Epidermal melanocyte (primary cell): Measurements from ENCODE around the gene FAT2.

Experiments
- DNase-seq: peaks from one replicate; pipeline ENCODE4 v3.0.0; 2011; ENCODE audit warnings: low spot score; ENCODE audit not compliant: insufficient read length

The FAT2 gene

DNA sequence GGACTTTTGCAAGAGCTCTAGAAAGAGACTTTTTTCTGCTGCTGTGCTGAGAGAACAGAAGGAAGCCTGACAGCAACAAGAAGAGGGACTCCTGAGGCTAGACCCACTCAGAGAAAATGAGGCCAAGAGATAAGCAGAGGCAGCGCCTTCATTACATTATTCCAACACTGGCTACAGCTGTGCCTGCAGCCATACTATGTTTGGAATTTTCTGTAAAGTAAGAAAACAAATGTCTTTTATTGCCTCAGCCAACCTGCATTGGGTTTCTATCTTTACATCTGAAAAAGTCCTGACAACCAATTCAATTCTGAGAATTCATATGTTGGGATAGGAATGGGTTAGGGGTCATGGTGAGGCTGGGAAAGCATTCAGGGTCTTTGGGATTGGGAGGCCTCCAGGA is 33.7 kb downstream of the FAT2 start:
- DNase-seq, result no peak

GRCh38 chr5:151556806-151557205 is 34.3 kb downstream of the FAT2 start:
- no peak for DNase-seq

GRCh38 chr5:151555760-151556576 is 35.2 kb downstream of the FAT2 start:
- DNase-seq, result no peak

DNA sequence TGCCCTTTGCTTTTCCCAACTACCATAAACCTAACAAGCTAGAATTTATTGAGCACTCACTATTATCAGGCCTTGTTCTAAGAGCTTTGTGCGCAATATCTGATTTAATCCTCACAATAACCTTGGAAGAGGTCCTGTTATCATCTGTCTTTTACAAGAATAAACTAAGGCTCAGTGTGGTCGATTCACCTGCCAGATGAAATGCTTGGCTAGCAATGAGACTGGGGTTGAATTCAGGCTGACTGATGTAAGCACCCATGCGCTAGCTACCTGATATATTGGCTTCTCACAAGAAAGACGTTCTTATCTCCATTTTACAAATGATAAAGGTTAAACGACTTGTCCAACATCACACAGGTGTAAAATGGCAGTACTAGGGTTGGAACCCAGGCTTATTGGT is 37.4 kb downstream of the FAT2 start:
- no peak for DNase-seq

DNA sequence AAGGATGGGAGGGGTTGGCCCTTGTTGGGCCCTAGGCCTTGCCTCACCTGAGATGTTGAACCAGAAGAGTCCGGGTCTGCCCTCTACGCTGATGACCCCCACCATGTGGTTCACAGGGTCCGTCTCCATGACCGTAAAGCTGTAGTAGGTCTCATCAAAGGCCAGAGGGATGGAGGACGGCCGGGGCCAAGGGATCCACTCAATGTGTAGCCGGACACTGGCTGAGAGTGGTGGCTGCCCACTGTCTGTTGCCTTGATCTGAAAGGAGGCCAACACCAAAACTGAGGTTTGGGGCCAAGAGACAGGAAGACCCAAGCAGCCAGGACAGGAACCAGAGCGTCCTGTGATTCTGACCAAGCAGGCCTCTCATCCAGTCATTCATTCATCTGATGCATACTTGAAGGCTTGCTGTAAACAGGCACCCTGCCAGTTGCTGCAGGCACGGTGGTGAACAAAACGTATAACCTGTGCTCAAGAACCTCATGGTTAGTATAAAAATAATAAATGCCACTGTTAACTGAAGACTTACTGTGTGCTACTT is 37.9 kb downstream of the FAT2 start:
- DNase-seq, result no peak

DNA sequence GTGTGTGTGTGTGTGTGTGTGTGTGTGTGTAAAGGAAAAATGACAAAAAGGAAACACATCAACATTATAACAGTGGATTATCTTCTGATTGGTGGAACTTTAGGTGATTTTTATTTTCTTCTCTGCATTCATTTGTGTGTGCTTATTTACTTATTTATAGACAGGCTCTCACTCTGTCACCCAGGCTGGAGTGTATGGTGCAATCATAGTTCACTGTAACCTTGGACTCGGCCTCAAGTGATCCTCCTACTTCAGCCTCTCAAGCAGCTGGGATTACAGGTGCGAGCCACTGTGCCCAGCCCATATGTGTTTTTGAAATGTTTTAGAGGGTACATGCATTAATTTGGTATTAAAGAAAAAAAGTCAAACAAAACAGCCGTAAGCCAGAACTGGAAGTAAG is 39.1 kb downstream of the FAT2 start:
- no peak for DNase-seq

- no peak for DNase-seq
Measured at GRCh38 chr5:151550146-151550545, 41.0 kb downstream of the FAT2 start.

GRCh38 chr5:151549713-151550112 is 41.4 kb downstream of the FAT2 start:
- no peak for DNase-seq

DNA sequence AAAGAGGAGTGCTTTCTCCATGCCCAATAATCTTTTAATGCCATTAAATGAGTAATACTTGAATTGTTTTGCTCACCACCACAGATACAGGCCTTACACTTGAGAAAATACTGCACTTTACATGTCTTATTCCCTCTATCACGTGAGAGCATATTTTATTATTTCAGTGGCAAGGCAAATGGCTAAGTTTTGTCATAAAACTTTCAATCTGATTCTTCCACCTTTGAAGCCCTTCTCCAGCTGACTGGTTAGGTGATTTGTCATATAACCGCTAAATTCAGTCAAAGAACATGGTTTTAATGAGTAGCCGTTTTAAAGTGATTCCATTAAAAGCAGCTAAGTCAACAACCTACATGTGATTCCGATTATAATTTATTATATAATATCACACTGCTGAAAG is 43.8 kb downstream of the FAT2 start:
- no peak for DNase-seq

DNA sequence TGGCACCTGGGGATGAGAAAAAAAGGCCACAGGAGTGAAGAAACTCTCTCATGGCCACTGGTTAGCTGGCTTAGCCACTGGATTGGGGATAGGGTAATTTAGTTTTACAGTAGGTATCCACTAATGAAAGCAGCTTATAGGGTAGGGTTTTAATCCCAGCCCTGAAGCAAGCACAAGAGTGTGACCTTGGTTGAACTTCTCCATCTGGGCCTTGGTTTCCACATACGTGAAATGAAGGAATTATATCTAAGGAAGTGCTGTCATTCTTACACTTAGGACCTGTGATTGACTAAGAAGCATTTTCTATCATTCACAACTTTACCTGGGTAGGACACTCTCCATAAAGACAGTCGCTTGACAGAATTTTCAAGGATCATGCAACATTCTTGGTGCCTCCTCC is 49.6 kb downstream of the FAT2 start:
- no peak for DNase-seq
